K562 (cell line): ENCODE results near the gene ATG7. TPM values are rescaled to one million over a fixed set of nuclear protein-coding genes. Genes with fewer than 3 reads are reported as not detected.

ENCODE experiments used
- ARHGAP35 ChIP-seq: fragments of 450-650 bp; IDR thresholded peaks from 2 replicates; pipeline ENCODE4 v1.6.1; 2018; ENCODE audit not compliant: partially characterized antibody
- ATF7 ChIP-seq: fragments of 450-650 bp; IDR thresholded peaks from 2 replicates; pipeline ENCODE4 v1.7.1; 2014; ENCODE audit warnings: mild to moderate bottlenecking, moderate library complexity
- DMBX1 ChIP-seq: fragments of 250-450 bp; sonication (Bioruptor Pico); IDR thresholded peaks from 2 replicates; pipeline ENCODE4 v1.8.0; 2022; ENCODE audit warnings: inconsistent platforms, mild to moderate bottlenecking, moderate library complexity, borderline replicate concordance
- GTF2E2 ChIP-seq: fragments of 200-800 bp; sonication (Bioruptor generic); IDR thresholded peaks from 2 replicates; pipeline ENCODE4 v1.6.1; 2016; ENCODE audit warnings: missing genetic modification characterization, missing compliant biosample characterization
- MED1 ChIP-seq: sonication (generic); formaldehyde crosslinking; IDR thresholded peaks from 2 replicates; pipeline ENCODE4 v1.8.1; 2023; ENCODE audit warnings: missing genetic modification reagents, borderline replicate concordance
- POLR3A ChIP-seq: IDR thresholded peaks from 2 replicates; pipeline ENCODE4 v1.6.1; 2011; ENCODE audit warnings: borderline replicate concordance, mild to moderate bottlenecking, moderate library complexity; ENCODE audit not compliant: insufficient read length, insufficient read depth; ENCODE audit errors: extremely low read depth
- ZFX ChIP-seq: sonication (generic); formaldehyde crosslinking; IDR thresholded peaks from 2 replicates; pipeline ENCODE4 v1.8.0; 2022; ENCODE audit warnings: mild to moderate bottlenecking, missing genetic modification reagents, moderate library complexity
- ZNF589 ChIP-seq: fragments of 200-800 bp; sonication (Bioruptor generic); IDR thresholded peaks from 2 replicates; pipeline ENCODE4 v1.6.1; 2016; ENCODE audit warnings: low read depth, missing genetic modification characterization, missing compliant biosample characterization
- ZNF79 ChIP-seq: fragments of 250-450 bp; sonication (Bioruptor Pico); IDR thresholded peaks from 2 replicates; pipeline ENCODE4 v1.4.0; 2020; ENCODE audit warnings: low read depth, mild to moderate bottlenecking, moderate library complexity
- polyA plus RNA-seq, 8 experiments: library from polyadenylated mRNA; depleted of rRNA in 4 of 8; stranded (reverse) in 5 of 8; unstranded in 3 of 8; fragments of >200 nt; fragmentation: Nextera tagmentation in 2 of 8; fragmentation: Illumina TruSeq in 1 of 8; extraction: Ambion mirVana in 2 of 8; extraction: Trizol in 1 of 8; gene quantifications; 2 replicates each; pipeline versions ENCODE4 v1.2.1 to v1.2.3, GENCODE V29; 2011 to 2014; ENCODE audit warnings: inconsistent platforms in 1 of 8, missing spikeins in 1 of 8
- total RNA-seq, 7 experiments: library from RNA; depleted of rRNA in 6 of 7; stranded (reverse); fragments of >200 nt in 6 of 7; fragmentation: Illumina TruSeq in 2 of 7; extraction: Trizol in 2 of 7; gene quantifications; 2 replicates each; pipeline versions ENCODE4 v1.2.1 to v1.2.3, GENCODE V29; 2011 to 2021; ENCODE audit warnings: low replicate concordance in 1 of 7
- TF ChIP-seq, protein P1 (sequence below): fragments of 450-650 bp; IDR thresholded peaks from 2 replicates; pipeline ENCODE4 v1.6.1; 2016
- TF ChIP-seq, protein P2 (sequence below): fragments of 250-450 bp; sonication (Bioruptor Pico); IDR thresholded peaks from 2 replicates; pipeline ENCODE4 v1.8.0; 2022; ENCODE audit warnings: inconsistent platforms, mild to moderate bottlenecking, moderate library complexity, borderline replicate concordance
- TF ChIP-seq, protein P3 (sequence below): fragments of 450-650 bp; IDR thresholded peaks from 2 replicates; pipeline ENCODE4 v1.6.1; 2017; ENCODE audit warnings: antibody characterized with exemption, mild to moderate bottlenecking
- TF ChIP-seq, protein P4 (sequence below): fragments of 200-800 bp; sonication (Bioruptor generic); IDR thresholded peaks from 2 replicates; pipeline ENCODE4 v1.6.1; 2017; ENCODE audit warnings: missing genetic modification characterization, missing compliant biosample characterization
- TF ChIP-seq, protein P5 (sequence below): sonication (generic); IDR thresholded peaks from 2 replicates; pipeline ENCODE4 v1.6.1; 2016

Gene ATG7
- total and polyA plus RNA-seq, 9 of the 15 experiments (the other 6 are each of a cell fraction or from before 2014, with no cell fraction given): 18.3 to 45.3 (median 33.6) TPM

DNA sequence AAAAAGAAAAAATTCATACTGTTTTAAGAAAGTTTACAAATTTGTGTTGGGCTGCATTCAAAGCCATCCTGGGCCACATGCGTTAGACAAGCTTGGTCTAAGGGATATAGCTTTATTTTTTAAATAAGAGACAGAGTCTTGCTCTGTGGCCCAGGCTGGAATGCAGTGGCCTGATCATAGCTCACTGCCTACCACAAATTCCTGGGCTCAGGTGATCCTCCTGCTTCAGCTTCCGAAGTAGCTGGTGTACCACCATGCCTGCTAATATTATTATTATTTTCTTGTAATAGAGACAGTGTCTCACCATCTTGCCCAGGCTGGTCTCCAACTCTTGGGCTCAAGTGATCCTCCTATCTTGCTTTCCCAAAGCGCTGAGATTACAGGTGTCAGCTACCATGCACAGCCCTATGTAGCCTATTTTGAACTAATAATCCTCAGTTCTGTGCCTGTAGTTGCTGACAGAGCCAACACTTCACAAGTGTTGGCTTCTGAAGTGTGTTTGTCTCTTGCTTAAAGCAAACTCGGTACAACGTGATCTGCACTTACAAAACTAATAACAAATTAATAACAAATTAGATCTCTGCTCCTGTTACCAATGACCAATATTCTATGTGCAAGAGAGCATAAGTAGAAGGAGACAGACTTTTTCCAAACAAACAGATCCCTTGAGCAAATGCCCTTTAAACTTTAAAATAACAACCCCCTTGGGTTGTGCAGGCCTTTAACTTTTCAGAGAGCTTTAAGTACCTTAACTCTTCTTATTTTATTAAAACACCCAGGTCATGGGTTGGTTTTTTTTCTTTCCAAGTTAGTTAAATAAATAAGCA is 236.4 kb downstream of the ATG7 start (continued):
- TF ChIP-seq, protein P1, sequence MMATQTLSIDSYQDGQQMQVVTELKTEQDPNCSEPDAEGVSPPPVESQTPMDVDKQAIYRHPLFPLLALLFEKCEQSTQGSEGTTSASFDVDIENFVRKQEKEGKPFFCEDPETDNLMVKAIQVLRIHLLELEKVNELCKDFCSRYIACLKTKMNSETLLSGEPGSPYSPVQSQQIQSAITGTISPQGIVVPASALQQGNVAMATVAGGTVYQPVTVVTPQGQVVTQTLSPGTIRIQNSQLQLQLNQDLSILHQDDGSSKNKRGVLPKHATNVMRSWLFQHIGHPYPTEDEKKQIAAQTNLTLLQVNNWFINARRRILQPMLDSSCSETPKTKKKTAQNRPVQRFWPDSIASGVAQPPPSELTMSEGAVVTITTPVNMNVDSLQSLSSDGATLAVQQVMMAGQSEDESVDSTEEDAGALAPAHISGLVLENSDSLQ: no peak
- TF ChIP-seq POLR3A: no peak
- TF ChIP-seq, protein P2, sequence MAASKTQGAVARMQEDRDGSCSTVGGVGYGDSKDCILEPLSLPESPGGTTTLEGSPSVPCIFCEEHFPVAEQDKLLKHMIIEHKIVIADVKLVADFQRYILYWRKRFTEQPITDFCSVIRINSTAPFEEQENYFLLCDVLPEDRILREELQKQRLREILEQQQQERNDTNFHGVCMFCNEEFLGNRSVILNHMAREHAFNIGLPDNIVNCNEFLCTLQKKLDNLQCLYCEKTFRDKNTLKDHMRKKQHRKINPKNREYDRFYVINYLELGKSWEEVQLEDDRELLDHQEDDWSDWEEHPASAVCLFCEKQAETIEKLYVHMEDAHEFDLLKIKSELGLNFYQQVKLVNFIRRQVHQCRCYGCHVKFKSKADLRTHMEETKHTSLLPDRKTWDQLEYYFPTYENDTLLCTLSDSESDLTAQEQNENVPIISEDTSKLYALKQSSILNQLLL (CRISPR knock-in tag): no peak
- TF ChIP-seq MED1: no peak
- 0 out of 2 replicates have a peak, but pooled peaks have one; percentile 37 for TF ChIP-seq ZNF589 (CRISPR knock-in tag)
- no peak for TF ChIP-seq ARHGAP35
- TF ChIP-seq DMBX1 (CRISPR knock-in tag): no peak; the same call in 1 of the 2 replicates
- no peak for TF ChIP-seq ZNF79 (CRISPR knock-in tag)
- TF ChIP-seq GTF2E2 (tag): peak; percentile 36; the same call in 1 of the 2 replicates
- TF ChIP-seq, protein P3, sequence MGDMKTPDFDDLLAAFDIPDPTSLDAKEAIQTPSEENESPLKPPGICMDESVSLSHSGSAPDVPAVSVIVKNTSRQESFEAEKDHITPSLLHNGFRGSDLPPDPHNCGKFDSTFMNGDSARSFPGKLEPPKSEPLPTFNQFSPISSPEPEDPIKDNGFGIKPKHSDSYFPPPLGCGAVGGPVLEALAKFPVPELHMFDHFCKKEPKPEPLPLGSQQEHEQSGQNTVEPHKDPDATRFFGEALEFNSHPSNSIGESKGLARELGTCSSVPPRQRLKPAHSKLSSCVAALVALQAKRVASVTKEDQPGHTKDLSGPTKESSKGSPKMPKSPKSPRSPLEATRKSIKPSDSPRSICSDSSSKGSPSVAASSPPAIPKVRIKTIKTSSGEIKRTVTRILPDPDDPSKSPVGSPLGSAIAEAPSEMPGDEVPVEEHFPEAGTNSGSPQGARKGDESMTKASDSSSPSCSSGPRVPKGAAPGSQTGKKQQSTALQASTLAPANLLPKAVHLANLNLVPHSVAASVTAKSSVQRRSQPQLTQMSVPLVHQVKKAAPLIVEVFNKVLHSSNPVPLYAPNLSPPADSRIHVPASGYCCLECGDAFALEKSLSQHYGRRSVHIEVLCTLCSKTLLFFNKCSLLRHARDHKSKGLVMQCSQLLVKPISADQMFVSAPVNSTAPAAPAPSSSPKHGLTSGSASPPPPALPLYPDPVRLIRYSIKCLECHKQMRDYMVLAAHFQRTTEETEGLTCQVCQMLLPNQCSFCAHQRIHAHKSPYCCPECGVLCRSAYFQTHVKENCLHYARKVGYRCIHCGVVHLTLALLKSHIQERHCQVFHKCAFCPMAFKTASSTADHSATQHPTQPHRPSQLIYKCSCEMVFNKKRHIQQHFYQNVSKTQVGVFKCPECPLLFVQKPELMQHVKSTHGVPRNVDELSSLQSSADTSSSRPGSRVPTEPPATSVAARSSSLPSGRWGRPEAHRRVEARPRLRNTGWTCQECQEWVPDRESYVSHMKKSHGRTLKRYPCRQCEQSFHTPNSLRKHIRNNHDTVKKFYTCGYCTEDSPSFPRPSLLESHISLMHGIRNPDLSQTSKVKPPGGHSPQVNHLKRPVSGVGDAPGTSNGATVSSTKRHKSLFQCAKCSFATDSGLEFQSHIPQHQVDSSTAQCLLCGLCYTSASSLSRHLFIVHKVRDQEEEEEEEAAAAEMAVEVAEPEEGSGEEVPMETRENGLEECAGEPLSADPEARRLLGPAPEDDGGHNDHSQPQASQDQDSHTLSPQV: peak; percentile 66; the same call in 1 of the 2 replicates
- no peak for TF ChIP-seq ATF7
- TF ChIP-seq, protein P4, sequence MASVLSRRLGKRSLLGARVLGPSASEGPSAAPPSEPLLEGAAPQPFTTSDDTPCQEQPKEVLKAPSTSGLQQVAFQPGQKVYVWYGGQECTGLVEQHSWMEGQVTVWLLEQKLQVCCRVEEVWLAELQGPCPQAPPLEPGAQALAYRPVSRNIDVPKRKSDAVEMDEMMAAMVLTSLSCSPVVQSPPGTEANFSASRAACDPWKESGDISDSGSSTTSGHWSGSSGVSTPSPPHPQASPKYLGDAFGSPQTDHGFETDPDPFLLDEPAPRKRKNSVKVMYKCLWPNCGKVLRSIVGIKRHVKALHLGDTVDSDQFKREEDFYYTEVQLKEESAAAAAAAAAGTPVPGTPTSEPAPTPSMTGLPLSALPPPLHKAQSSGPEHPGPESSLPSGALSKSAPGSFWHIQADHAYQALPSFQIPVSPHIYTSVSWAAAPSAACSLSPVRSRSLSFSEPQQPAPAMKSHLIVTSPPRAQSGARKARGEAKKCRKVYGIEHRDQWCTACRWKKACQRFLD (CRISPR knock-in tag): peak; percentile 85
- TF ChIP-seq, protein P5, sequence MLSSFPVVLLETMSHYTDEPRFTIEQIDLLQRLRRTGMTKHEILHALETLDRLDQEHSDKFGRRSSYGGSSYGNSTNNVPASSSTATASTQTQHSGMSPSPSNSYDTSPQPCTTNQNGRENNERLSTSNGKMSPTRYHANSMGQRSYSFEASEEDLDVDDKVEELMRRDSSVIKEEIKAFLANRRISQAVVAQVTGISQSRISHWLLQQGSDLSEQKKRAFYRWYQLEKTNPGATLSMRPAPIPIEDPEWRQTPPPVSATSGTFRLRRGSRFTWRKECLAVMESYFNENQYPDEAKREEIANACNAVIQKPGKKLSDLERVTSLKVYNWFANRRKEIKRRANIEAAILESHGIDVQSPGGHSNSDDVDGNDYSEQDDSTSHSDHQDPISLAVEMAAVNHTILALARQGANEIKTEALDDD: no peak
- TF ChIP-seq ZFX (CRISPR knock-in tag): peak; percentile 53
